ENCODE results near the gene NEDD9. TPM values are rescaled to one million over a fixed set of nuclear protein-coding genes. Genes with fewer than 3 reads are reported as not detected.

NEDD9 gene
- total RNA-seq, 1 donor from 2014 or later: 4.7 TPM

GRCh38 chr6:11160199-11160598 lies 72.3 kb downstream of the NEDD9 start:
- H3K4me3 ChIP-seq (ENCODE audit: low read depth, low read length): no peak overlapping the region
- DNase-seq (ENCODE audit: low read depth) (peak; percentile 97), FAIRE-seq (no peak)
- no peaks in the 10 kb centered on the region for H3K36me3 ChIP-seq (ENCODE audit: control insufficient read depth, insufficient read depth, low read length)
- H3K27me3 ChIP-seq (ENCODE audit: control insufficient read depth, insufficient read depth, low read length): no peaks in the 10 kb centered on the region
- no peak for TF ChIP-seq CTCF (IDR thresholded peaks at IDR 0.05; ENCODE audit: insufficient read depth, low read length, severe bottlenecking)

- Histone ChIP-seq H3K4me3 (ENCODE audit: low read depth, low read length) (no peak overlapping the region), H3K36me3 (ENCODE audit: control insufficient read depth, insufficient read depth, low read length) (no peaks in the 10 kb centered on the region), H3K27me3 (ENCODE audit: control insufficient read depth, insufficient read depth, low read length) (no peaks in the 10 kb centered on the region)
- DNase-seq (ENCODE audit: low read depth): no peak
- no peak for FAIRE-seq
- TF ChIP-seq CTCF (IDR thresholded peaks at IDR 0.05; ENCODE audit: insufficient read depth, low read length, severe bottlenecking): no peak
Observed at GRCh38 chr6:11155589-11155988, 76.9 kb downstream of the NEDD9 start.

- DNase-seq (ENCODE audit: low read depth) (no peak), FAIRE-seq (no peak)
- Histone ChIP-seq H3K27me3 (ENCODE audit: control insufficient read depth, insufficient read depth, low read length) (no peaks in the 10 kb centered on the region), H3K4me3 (ENCODE audit: low read depth, low read length) (no peak overlapping the region), H3K36me3 (ENCODE audit: control insufficient read depth, insufficient read depth, low read length) (no peaks in the 10 kb centered on the region)
- TF ChIP-seq CTCF (IDR thresholded peaks at IDR 0.05; ENCODE audit: insufficient read depth, low read length, severe bottlenecking): no peak
Observed at GRCh38 chr6:11153447-11153846, 79.0 kb downstream of the NEDD9 start.

GRCh38 chr6:11152581-11152980 lies 79.9 kb downstream of the NEDD9 start:
- FAIRE-seq (no peak), DNase-seq (ENCODE audit: low read depth) (no peak)
- TF ChIP-seq CTCF (IDR thresholded peaks at IDR 0.05; ENCODE audit: insufficient read depth, low read length, severe bottlenecking): no peak
- H3K36me3 ChIP-seq (ENCODE audit: control insufficient read depth, insufficient read depth, low read length): no peaks in the 10 kb centered on the region
- H3K27me3 ChIP-seq (ENCODE audit: control insufficient read depth, insufficient read depth, low read length): no peaks in the 10 kb centered on the region
- H3K4me3 ChIP-seq (ENCODE audit: low read depth, low read length): no peak overlapping the region

- Histone ChIP-seq H3K36me3 (ENCODE audit: control insufficient read depth, insufficient read depth, low read length) (no peaks in the 10 kb centered on the region), H3K4me3 (ENCODE audit: low read depth, low read length) (no peak overlapping the region), H3K27me3 (ENCODE audit: control insufficient read depth, insufficient read depth, low read length) (no peaks in the 10 kb centered on the region)
- no peak for TF ChIP-seq CTCF (IDR thresholded peaks at IDR 0.05; ENCODE audit: insufficient read depth, low read length, severe bottlenecking)
- FAIRE-seq (no peak), DNase-seq (ENCODE audit: low read depth) (no peak)
Observed at GRCh38 chr6:11151488-11151887, 81.0 kb downstream of the NEDD9 start.

GRCh38 chr6:11149551-11149950 lies 82.9 kb downstream of the NEDD9 start:
- DNase-seq (ENCODE audit: low read depth) (no peak), FAIRE-seq (no peak)
- no peak overlapping the region for H3K4me3 ChIP-seq (ENCODE audit: low read depth, low read length)
- no peaks in the 10 kb centered on the region for H3K27me3 ChIP-seq (ENCODE audit: control insufficient read depth, insufficient read depth, low read length)
- no peak for TF ChIP-seq CTCF (IDR thresholded peaks at IDR 0.05; ENCODE audit: insufficient read depth, low read length, severe bottlenecking)
- H3K36me3 ChIP-seq (ENCODE audit: control insufficient read depth, insufficient read depth, low read length): no peaks in the 10 kb centered on the region
